Right lobe of liver (tissue), 4 donors: ENCODE results near the gene CNTNAP5.

Source experiments
- POLR2A ChIP-seq: fragments of 450-650 bp; IDR thresholded peaks from one replicate; pipeline ENCODE4 v1.6.1; 2017; ENCODE audit warnings: antibody characterized with exemption, mild to moderate bottlenecking
- TF ChIP-seq, protein P1 (sequence below), 4 donors: fragments of 200-600 bp in 3 of 4; fragments of 450-650 bp in 1 of 4; IDR thresholded peaks; one replicate each; pipeline versions ENCODE4 v1.5.1 to v1.8.0; 2016 to 2022; ENCODE audit warnings: antibody characterized with exemption in 4 of 4, mild to moderate bottlenecking in 2 of 4
- donor health status: DM: no; HTN: no; CAD: no.
- donor health status: DM: no; HTN: no; CAD: no.
- donor health status: DM: no; HTN: yes; CAD: no.

DNA sequence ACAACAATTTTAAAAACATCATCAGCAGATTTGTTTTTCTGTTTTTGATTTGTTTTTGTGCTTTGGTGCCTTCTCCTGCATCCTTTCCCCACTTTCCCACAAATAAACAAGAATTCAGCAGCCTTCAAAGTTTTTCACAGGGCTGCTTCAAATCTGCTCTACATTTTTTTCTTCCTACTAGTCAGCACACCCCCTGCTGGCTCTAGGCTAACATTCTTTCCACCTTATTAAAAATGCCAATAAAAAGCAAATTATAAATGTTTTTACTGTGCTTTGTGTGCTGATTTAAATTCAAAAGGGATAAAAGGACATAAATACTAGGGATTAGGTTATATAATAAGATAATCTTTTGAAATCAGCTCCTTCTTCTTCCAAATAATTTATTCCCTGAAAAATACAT is 6.2 kb upstream of the CNTNAP5 start:
- TF ChIP-seq, protein P1, sequence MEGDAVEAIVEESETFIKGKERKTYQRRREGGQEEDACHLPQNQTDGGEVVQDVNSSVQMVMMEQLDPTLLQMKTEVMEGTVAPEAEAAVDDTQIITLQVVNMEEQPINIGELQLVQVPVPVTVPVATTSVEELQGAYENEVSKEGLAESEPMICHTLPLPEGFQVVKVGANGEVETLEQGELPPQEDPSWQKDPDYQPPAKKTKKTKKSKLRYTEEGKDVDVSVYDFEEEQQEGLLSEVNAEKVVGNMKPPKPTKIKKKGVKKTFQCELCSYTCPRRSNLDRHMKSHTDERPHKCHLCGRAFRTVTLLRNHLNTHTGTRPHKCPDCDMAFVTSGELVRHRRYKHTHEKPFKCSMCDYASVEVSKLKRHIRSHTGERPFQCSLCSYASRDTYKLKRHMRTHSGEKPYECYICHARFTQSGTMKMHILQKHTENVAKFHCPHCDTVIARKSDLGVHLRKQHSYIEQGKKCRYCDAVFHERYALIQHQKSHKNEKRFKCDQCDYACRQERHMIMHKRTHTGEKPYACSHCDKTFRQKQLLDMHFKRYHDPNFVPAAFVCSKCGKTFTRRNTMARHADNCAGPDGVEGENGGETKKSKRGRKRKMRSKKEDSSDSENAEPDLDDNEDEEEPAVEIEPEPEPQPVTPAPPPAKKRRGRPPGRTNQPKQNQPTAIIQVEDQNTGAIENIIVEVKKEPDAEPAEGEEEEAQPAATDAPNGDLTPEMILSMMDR (IDR thresholded peaks at IDR 0.05), result no peak
- no peak for TF ChIP-seq POLR2A
